MM.1S (cell line): ENCODE measurements around the gene LRRC8D.

Source experiments
- CTCF ChIP-seq: fragments of 300-600 bp; sonication (generic); IDR thresholded peaks from 2 replicates; pipeline ENCODE4 v1.5.1; 2016; ENCODE audit warnings: antibody characterized with exemption, low read length, mixed read lengths
- EZH2phosphoT487 ChIP-seq: fragments of 300-600 bp; sonication (generic); IDR thresholded peaks from 2 replicates; pipeline ENCODE4 v1.6.1; 2018; ENCODE audit warnings: antibody characterized with exemption, low read length

- TF ChIP-seq CTCF (no peak), EZH2phosphoT487 (no peak)
These were observed 92.7 kb downstream of the LRRC8D start for GRCh38 chr1:89913353-89914095.
